Mucosa of descending colon (tissue), 3 donors: ENCODE data around the gene AGAP3. TPM values are rescaled to one million over a fixed set of nuclear protein-coding genes. Genes with fewer than 3 reads are reported as not detected.
A peak's percentile ranks its signal among the peaks of the same experiment; 100 is the strongest.

Experiments
- ATAC-seq: fragments of 200-7000 bp; cut with Tn5 transposase; one replicate; pipeline ENCODE4 v1.9.1; 2020; ENCODE audit warnings: mild to moderate bottlenecking, moderate library complexity
- DNase-seq, 3 donors: peaks; one replicate each; pipeline ENCODE4 v3.0.0-alpha.2; 2020
- H3K36me3 ChIP-seq: fragments of 200-600 bp; one replicate; pipeline ENCODE4 v1.8.0; 2021; ENCODE audit warnings: low read depth, mild to moderate bottlenecking
- H3K4me1 ChIP-seq: fragments of 200-600 bp; one replicate; pipeline ENCODE4 v1.8.0; 2021; ENCODE audit warnings: low read depth, mild to moderate bottlenecking
- H3K4me3 ChIP-seq: fragments of 200-600 bp; one replicate; pipeline ENCODE4 v1.8.0; 2021; ENCODE audit warnings: mild to moderate bottlenecking
- H3K9me3 ChIP-seq: fragments of 200-600 bp; one replicate; pipeline ENCODE4 v1.8.0; 2021; ENCODE audit warnings: mild to moderate bottlenecking
- CTCF ChIP-seq: fragments of 200-600 bp; IDR thresholded peaks from one replicate; pipeline ENCODE4 v1.8.0; 2022; ENCODE audit warnings: antibody characterized with exemption, mild to moderate bottlenecking
- intact Hi-C, 2 donors: fragments of 100-400 bp; cut with DNase I in 1 of 2; cut with micrococcal nuclease in 1 of 2; formaldehyde crosslinking; loops; one replicate each; pipeline versions ENCODE4 v1.11.0 to v1.11.1; 2022; cut with DNase I, micrococcal nuclease
- total RNA-seq, 3 donors: library from RNA; stranded (reverse); fragmentation: NEBNext Ultra II Directional in 2 of 3; extraction: Animal tissue kit (Norgen Biotek cat#: 25700) in 2 of 3; gene quantifications; one replicate each; pipeline versions ENCODE4 v1.2.1 to v1.2.4, GENCODE V29; 2021 to 2023
- donor health status: DM: no; HTN: no; CAD: no; lungs with moderate emphysema.
- donor health status: DM: no; HTN: no; CAD: no.
- donor health status: DM: no; HTN: yes; CAD: no.

Gene AGAP3
- total RNA-seq, 3 donors from 2014 or later: 39.7 to 116 (median 50.6) TPM

DNA sequence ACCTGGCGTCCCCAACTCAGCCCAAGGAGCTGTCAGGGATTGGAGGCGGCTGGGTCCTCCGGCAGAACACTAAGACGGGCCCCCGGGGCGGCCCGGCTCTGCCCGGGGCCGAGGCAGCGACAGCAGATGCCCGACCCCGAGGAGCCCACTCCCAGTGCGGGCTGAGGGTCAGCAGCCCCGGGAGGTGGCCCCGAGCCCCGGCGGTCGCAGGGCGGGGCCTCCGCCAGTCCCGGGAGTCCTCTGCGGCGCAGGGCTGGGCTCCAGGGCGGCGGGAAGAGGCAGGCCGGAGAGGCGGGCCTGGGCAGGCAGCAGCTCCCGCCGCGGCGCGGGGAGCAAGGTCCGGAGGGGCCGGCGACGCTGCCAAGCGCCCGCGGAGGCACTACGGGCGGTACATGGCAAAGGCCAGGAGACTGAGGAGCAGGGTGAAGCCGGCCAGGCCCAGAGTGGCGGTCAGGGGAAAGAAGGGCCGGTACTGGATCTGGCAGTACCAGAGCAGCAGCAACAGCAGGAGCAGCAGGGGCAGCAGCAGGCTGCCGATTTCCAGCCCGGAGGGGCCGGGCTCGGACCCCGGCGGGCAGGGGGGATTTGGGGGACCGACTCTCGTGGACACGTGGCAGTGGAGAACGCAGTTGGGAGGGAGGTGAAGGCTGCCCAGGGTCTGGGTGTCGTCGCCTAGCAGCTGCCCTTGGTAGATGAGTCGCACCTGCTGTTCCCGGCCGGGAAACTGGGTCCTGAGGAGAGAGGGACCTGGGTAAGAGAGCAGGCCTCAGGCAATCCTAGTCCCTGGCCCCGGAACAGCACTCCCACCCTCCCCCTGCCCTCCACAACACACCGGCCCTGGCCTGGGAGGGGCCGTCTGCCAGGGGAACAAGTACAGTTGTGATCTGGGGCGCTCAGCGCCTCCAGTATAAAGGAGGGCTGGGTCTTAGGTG is 4.8 kb upstream of the AGAP3 start:
- Histone ChIP-seq H3K4me3 (peak overlapping the region; percentile 90), H3K36me3 (no peaks in the 10 kb centered on the region), H3K9me3 (no peaks in the 10 kb centered on the region), H3K4me1 (peaks cover 32% of the 10 kb centered on the region)
- no peak for TF ChIP-seq CTCF
- DNase-seq: peak; percentile 45 to 80 (median 76)
- peak; percentile 56 for ATAC-seq
- intact Hi-C loops: no loop called here

- intact Hi-C loops: no loop called here
- H3K36me3 ChIP-seq: no peaks in the 10 kb centered on the region
- ATAC-seq (no peak), DNase-seq (peak in 2 of 3 donors; percentile 56 to 71)
- peak overlapping the region; percentile 81 for H3K4me3 ChIP-seq
- no peak for TF ChIP-seq CTCF
- no peaks in the 10 kb centered on the region for H3K9me3 ChIP-seq
- H3K4me1 ChIP-seq: peaks cover 32% of the 10 kb centered on the region
Measured at GRCh38 chr7:151082141-151083070, 3.9 kb upstream of the AGAP3 start.

DNA sequence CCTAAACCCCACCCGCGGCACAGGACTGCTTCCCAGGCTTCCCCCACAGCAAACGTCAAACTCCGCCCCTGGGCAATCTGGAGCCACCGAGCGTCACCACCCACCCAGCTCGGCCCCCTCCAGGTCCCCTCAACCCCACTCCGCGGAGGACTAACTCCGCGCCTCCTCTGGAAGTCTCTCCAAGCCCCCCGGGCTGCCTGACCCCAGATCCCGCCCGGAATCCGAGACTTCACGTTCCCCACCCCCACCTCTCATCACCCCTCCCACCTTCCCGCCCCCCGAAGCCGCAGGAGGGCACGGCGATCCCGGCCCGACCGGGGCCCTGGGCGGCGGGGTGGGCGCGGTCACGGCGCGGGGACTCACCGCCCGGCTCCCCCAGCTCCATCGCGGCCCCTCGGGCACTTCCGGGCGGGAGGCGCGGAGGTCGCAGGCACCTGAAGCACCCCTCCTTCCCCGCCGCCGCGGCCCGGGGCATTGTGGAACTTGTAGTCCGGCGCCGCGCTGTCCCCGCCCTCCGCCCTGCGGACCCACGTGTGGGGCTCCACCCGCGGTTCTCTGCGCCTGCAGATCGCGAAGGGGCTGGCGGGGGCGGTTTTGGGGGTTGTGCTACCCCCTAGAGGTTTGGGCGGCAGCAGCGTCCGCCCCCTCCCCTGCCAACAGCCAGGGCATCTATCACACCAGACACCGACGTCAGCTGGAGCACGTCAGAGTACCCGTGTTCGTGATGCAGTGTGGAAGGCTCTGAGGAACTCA is 3.0 kb upstream of the AGAP3 start, which contains the start of gene TMUB1:
Gene TMUB1 (minus strand): TSS at position 423 of the 753 bp plus-strand sequence. CDS start 930 bp downstream, outside the sequence.
- DNase-seq: peak; percentile 84 to 92 (median 88)
- ATAC-seq: peak; percentile 39
- Histone ChIP-seq H3K9me3 (no peaks in the 10 kb centered on the region), H3K4me3 (peak within 1 kb of the TSS; percentile 81), H3K36me3 (no peaks in the 10 kb centered on the region), H3K4me1 (peaks cover 40% of the 10 kb centered on the region)
- intact Hi-C loops: no loop called here
- TF ChIP-seq CTCF: no peak

DNA sequence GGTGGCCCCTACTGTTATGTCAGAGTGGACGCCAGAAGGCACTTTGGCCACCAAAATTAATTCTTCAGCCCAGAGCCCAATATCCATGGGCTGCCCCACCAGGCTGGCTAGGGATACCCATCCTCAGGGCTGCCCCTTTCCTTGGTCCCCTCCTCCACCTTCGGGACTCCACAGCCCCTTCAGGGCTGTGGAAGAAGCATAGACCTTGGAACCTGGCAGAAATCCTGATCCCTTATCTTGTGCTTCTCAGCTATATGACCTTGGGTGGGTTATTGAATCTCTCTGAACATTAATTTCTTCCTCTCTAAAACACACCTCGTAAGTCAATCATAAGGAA is 2.5 kb upstream of the AGAP3 start:
- Histone ChIP-seq H3K4me1 (peaks cover 46% of the 10 kb centered on the region), H3K4me3 (no peak overlapping the region), H3K9me3 (no peaks in the 10 kb centered on the region), H3K36me3 (no peaks in the 10 kb centered on the region)
- DNase-seq (no peak), ATAC-seq (no peak)
- TF ChIP-seq CTCF: no peak
- intact Hi-C loops: no loop called here

DNA sequence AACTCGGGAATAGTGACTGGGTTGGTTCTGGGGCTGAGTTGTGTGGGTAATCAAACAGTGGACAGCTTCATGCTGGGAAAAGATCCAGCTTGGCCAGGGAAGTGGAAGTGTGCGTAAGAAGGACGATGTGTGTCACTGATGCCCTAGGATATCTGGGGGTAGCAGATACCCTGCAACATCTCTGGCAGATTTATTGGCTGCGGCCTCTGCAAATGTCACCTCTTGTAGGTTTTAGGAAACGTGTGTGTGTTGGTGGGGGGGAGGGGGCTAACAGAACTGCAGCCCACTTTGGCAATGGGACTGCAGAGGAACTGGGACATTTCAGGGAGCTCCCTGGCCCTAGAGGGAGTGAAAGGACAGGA is 965 bp upstream of the AGAP3 start:
- no peaks in the 10 kb centered on the region for H3K9me3 ChIP-seq
- DNase-seq (peak in 1 of 3 donors; percentile 27), ATAC-seq (no peak)
- no peak for TF ChIP-seq CTCF
- no peaks in the 10 kb centered on the region for H3K36me3 ChIP-seq
- H3K4me1 ChIP-seq: peaks cover 44% of the 10 kb centered on the region
- H3K4me3 ChIP-seq: no peak overlapping the region
- intact Hi-C loops: no loop called here
